Ishikawa (cell line): ENCODE measurements around the gene EPB41L4B.

Experiments used
- CEBPB ChIP-seq: IDR thresholded peaks from 2 replicates; pipeline ENCODE4 v1.6.1; 2012
- EGR1 ChIP-seq: IDR thresholded peaks from 2 replicates; pipeline ENCODE4 v1.6.1; 2012
- EP300 ChIP-seq: IDR thresholded peaks from 2 replicates; pipeline ENCODE4 v1.6.1; 2012; ENCODE audit warnings: borderline replicate concordance
- FOXM1 ChIP-seq: IDR thresholded peaks from 2 replicates; pipeline ENCODE4 v1.6.1; 2012; ENCODE audit warnings: low read depth, borderline replicate concordance
- NFIC ChIP-seq: IDR thresholded peaks from 2 replicates; pipeline ENCODE4 v1.6.1; 2012
- RAD21 ChIP-seq: IDR thresholded peaks from 2 replicates; pipeline ENCODE4 v1.6.1; 2012; ENCODE audit warnings: low read depth
- REST ChIP-seq: IDR thresholded peaks from 2 replicates; pipeline ENCODE4 v1.6.1; 2012; ENCODE audit warnings: low read depth, mild to moderate bottlenecking
- TAF1 ChIP-seq: IDR thresholded peaks from 2 replicates; pipeline ENCODE4 v1.6.1; 2012; ENCODE audit warnings: low read depth, mild to moderate bottlenecking
- TCF12 ChIP-seq: IDR thresholded peaks from 2 replicates; pipeline ENCODE4 v1.6.1; 2012; ENCODE audit warnings: low read depth
- YY1 ChIP-seq: IDR thresholded peaks from 2 replicates; pipeline ENCODE4 v1.6.1; 2012; ENCODE audit warnings: low read depth
- ZBTB7A ChIP-seq: IDR thresholded peaks from 2 replicates; pipeline ENCODE4 v1.6.1; 2012; ENCODE audit warnings: low read depth
- TF ChIP-seq, protein P1 (sequence below): IDR thresholded peaks from 2 replicates; pipeline ENCODE4 v1.6.1; 2012

DNA sequence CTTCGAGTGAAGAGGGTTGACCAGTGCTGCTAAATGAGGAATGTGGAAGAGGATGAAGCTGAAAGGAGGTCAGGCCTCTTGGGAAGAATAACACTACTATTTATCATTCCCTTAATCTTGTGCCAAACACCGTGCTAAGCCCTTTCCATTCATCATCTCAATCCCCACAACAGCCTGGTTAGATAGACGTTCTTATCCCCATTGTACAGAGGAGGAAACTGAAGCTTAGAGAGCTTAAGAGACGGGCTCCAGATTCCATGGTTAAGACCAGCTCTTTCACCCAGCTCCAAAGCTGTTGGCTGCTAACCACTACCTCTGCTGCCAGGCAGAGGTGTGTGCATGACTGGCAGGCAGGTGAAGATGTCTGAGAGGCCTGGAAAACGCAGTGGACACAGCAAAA, 868 bp upstream of the EPB41L4B start:
- TF ChIP-seq REST (no peak), TCF12 (no peak), EP300 (no peak), RAD21 (no peak), NFIC (no peak), YY1 (no peak), FOXM1 (no peak), EGR1 (no peak), TAF1 (no peak), ZBTB7A (no peak), CEBPB (no peak)
- TF ChIP-seq, protein P1, sequence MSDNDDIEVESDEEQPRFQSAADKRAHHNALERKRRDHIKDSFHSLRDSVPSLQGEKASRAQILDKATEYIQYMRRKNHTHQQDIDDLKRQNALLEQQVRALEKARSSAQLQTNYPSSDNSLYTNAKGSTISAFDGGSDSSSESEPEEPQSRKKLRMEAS, result no peak
